Keratinocyte (primary cell): Measurements from ENCODE around the gene SMAD7.

Source experiments
- CTCF ChIP-seq, 3 experiments: IDR thresholded peaks in 1 of 3; conservative IDR thresholded peaks in 1 of 3; optimal IDR thresholded peaks in 1 of 3; 2 replicates in 2 of 3; 3 replicates in 1 of 3; pipeline versions ENCODE3 to v1.5.1; 2011; ENCODE audit warnings: low read length in 3 of 3, mild to moderate bottlenecking in 3 of 3, moderate library complexity in 2 of 3, control low read depth in 1 of 3, inconsistent platforms in 1 of 3; ENCODE audit not compliant: insufficient read depth in 2 of 3; ENCODE audit errors: extremely low read depth in 1 of 3
- EZH2 ChIP-seq: IDR thresholded peaks from one replicate; pipeline ENCODE4 v1.6.1; 2012; ENCODE audit warnings: inconsistent platforms, mild to moderate bottlenecking, low read length, moderate library complexity

DNA sequence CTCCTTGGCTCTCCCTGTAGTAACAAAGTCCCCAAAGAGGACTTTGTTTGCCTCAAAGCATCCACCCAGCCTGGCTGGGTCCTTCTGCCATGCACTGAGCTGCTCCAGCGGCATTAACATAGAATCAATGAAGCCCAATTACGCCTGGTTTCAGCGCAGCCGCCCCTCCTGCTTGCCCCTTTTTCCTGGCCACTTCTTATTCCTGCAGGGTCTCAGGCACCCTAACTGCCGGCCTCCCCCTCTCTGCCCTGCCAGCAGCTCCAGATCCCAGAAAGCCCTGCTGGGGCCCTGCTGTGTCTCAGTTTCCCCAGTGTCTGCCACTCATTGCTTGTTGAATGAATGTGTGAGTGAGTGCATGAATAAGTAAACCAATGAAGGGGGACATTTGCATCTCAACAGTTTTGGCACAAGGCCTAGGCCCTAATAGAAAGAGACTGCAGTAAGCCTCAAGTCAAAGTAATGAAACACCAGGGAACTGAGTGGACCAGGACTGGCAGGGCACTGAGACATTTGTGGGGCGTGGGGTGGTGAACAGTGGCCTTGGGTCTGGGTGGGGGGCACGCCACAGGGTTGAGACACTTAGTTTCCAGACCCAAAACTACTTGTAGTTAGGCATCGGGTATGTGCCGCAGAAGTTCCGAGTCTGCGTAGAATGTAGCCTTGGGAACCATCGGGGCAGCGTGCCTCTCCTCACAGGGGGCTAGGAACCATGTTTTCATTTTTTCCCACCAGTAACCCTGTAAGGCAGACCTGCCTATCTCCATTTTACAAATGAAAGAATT, 60.6 kb downstream of the SMAD7 start:
- TF ChIP-seq CTCF (optimal IDR thresholded peaks at IDR 0.05 in 1 of 3, IDR thresholded peaks at IDR 0.05 in 1 of 3, conservative IDR thresholded peaks at IDR 0.05 in 1 of 3; ENCODE audit: extremely low read depth in 1 of 3, insufficient read depth in 2 of 3, low read length in 3 of 3) (no peak), EZH2 (no peak)
